ENCODE data around the gene PTPRH.

PTPRH gene

DNA sequence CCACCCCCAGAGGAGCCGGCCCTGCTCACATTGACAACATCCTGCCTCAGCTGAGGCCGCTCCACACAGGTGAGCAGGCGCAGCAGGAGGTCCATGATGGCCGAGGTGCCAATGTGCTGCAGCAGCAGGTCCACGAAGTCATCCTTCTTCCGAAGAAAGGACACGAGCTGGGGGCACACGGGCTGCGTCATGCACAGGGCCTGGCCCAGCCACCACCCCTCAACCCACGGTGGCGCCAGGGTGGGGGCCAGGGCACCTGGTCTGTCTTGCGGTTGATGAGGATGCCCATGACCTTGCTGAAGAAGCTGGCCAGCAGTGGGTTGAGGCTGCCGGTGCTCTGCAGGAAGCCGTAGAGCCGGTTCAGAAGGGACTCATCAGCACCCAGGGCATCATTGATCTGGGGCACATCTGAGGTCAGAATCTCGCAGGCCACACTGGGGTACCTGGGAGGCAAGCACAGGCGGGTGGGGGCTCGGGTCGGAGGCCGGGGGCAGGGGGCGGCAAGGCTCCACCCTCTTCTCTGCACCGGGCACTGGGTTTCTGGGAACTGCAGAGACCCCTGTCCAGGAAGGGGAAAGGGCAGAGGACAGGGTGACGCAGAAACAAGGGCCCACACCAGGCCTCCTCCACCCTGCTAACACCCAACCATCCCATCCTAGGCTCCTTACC is 36.1 kb upstream of the PTPRH start:
- no peak for DNase-seq (ENCODE audit: low read depth in 2 of 2)

DNA sequence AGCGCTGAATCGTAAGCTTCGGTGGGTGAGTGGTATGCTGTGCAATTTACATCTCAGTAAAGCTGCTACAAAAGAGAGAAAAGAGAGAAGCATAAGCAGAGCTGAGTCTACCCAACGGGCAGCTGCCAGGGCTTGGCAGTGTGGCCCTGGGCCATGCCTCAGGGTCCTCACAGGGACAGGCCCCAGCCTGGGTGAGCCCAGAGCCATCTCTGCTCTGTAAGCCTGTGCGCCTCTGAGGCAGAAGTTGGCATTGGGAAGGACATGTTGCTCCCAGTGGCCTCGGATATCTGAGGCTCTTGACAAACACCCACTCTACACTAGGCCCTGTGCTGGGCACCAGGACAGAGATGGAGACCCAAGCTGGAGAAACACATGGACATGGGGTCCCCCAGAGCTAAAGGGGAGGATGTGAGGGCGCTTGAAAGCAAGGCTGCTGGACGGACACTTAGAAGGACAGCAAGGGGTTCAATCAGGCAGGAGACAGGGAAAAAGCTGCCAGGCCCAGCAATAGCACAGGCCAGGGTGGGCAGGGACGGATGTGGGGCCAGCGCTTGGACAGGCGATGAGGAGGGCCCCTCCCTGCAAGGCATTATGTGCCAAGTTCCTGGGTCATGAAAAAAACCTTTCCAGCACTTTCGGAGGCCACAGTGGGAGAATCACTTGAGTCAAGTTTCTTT is 34.8 kb upstream of the PTPRH start:
- no peak for DNase-seq (ENCODE audit: low read depth in 2 of 2)

DNA sequence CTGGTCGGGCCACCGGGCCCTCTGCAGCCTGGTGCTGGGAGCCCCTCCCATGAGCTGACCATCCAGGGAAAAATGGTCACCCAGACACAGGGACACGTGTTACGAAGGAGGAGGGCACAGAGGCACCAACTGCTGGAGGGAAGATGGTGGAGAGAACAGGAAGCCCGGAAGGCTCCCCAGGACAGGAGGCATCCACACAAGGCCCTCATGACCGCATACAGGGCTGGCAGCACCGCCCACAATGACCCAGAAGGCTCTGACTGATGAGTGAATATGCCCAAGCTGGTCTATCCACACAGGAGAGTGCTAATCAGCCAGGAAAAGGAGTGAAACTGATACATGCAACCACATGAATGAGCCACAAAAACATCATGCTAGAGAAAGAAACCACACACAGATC is 33.2 kb upstream of the PTPRH start:
- no peak for DNase-seq (ENCODE audit: low read depth in 2 of 2)

DNA sequence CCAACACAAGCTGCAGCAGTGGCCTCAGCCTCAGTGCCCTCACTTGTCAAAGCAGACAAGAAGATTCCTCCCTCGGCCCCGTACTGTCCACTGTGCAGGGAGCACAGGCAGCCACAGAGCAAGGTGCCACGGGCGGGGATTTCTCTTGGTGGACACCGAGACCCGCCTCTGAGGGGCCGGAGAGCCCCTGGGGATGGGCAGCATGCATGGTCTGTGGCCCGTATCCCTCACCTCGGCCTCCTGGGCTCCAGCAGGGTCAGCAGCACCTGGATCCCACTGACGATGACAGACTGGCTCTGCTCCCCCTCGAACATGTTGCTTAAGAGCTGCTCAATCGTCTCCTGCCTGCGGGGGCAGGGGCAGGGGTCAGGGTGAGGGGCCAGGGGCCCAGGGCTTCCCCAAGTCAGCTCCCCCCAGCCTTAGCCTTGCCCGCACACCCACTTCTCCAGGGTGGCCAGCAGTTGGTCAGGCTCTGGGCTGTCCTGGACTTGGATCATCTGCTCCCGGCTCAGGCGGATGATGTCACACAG is 32.7 kb upstream of the PTPRH start:
- DNase-seq (ENCODE audit: low read depth in 2 of 2), result no peak

DNA sequence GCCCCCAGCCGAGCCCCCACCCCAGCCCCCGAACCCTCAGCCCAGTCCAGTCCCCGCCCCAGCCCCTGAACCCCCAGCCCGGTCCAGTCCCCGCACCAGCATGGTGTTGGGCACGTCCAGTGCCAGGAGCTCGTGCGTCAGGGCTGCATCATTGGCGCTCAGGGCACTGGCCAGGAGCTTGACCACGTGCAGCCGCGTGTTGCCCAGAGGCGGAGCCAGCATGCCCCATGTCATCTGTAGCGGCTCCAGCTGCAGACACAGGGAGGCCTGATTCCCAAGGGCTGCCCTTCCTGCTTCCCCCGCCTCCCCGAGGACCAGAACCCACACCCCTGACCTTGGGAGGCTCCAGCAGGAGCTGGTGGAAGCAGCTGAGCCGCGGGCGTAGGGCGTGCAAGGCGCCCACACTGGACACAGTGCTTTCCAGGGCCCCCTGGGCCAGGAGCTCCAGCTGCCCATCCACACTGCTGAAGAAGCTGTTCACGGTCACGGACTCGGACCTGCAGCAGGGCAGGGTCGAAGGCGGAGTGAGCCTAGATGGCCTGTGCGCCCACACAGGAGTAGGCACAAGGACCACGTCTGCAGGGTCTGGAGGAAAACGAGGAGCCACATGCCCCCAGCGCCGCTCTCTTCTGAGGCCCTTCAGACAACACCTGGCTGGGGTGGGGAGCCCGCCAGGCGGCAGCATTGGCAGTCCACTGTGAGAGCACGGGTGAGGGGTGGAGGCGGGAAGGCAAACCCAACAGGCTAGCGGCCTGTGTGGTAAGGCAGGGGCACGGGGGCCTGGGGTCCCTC is 32.0 kb upstream of the PTPRH start:
- no peak for DNase-seq (ENCODE audit: low read depth in 2 of 2)

DNA sequence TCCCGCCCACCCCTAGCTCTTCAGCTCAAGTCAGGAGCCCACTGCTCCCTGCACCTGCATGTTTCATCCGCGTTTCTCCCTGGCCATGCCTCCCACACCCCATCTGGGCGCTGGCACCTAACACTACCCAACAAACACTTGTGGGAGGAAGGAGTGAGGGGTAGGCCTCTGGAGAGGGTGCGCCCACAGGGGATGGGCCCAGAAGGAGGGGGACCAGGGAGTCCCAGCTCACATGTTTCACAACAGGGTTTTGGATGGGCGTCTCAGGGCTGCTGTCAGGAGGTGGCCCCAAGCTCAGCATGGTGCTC is 31.4 kb upstream of the PTPRH start:
- no peak for DNase-seq (ENCODE audit: low read depth in 2 of 2)

DNA sequence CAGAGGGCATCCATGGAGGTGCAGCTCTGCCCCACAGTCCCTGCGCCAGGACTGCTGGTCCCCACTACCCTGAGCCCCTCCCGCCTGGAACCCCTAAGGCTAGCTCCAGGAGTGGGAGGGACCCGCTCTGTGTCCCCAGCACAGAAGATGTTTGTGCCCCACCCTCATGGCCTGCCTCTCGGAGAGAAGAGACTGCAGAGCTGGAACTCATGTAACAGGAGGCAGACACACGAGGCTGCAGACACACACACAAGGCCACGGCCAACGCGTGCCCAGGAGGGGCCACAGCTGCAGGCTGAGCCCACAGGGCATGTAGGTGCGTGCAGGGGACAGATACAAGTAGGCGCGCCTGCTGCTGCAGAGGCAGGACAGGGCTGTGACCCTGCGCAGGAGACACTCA is 29.7 kb upstream of the PTPRH start:
- DNase-seq (ENCODE audit: low read depth in 2 of 2), result no peak

DNA sequence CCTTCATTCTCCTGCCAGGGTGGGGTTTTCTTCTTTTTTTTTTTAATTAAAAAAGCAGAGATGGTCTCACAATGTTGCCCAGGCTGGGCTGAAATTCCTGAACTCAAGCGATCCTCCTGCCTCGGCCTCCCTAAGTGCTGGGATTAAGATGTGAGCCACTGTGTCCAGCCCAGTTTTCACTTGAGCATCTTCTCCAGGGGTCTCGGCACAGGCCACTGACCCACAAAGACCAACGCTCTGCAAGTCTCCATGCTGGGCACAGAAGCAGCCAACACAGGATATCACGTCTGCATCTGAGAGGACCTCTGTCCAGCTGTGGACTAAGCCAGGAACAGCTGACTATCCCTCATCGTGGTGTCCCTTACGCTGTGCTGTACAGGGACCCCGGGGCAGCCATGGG is 28.7 kb upstream of the PTPRH start:
- DNase-seq (ENCODE audit: low read depth in 2 of 2), result no peak

DNA sequence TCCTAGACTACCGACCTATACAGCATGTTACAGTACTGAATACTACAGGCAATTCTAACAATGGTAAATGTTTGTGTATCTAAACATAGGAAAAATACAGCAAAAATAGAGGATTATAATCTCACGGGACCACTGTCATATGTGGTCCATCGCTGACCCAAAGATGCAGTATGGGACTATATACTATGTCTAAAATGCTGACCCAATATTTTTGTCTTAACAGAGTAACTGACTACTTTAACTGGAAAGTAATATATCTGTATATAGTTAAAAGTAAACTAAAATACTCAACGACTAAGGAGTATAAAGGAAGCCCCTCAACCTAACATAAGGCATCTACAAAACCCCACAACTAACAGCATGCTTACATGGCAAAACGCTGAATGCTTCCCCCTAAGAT is 23.7 kb upstream of the PTPRH start:
- no peak for DNase-seq (ENCODE audit: low read depth in 2 of 2)

DNA sequence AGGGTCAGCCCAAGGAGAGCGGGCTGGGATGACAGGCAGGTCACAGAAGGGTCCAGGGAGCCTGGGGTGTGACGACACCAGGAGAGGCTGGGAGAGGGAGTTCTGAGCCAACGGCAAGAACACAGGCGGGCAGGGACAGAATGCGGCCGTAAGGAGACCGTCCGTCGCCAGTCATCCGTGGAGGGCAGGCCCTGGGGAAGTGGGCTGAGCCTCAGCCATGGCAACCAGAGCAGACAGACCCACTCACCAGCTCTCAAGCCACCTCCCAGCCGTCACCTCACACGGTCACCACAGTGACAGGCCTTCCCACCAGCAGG is 22.9 kb upstream of the PTPRH start:
- DNase-seq (ENCODE audit: low read depth in 2 of 2), result no peak

DNA sequence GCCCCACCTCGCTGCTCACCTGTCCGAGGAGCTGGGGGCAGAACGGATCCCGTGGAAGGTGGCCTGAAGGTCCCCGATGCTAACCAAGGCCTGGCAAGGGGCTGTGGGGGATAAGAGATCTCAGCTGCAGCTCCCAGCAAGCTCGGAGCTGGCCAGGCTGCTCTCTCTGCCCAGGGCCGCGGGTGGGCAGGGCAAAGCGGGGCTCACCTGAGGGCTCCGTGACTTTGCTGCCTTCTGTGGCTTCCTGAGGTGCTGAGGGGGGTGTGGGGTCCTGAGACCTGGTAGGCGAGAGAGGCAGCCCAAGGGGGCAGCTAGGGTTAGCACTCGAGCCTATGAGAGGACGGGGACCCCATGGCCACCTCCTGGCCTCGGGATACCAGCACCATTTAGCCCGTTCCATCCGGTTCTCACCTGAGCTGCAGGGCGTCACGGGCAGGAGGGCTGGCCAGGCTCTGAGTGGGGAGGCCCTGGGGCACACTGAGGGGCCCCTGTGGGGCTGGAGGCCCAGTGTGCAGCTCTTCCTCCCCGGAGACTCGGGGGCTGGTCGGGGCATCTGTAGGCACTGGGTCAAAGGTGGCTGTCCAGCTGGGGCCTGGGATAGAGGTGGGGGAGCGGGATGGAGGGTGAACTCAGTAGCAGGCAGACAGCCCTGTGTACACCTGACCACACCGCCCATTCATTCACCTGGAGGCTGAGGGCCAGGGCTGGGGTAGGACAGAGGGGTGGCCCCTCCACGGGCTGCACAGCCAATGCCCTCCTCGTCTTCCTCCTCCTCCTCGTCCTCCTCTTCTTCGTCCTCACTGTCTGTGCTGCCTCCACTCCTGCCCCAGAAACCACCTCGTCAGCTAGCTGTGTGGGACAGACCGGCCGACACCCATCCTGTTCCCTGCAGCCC is 22.3 kb upstream of the PTPRH start:
- no peak for DNase-seq (ENCODE audit: low read depth in 2 of 2)

DNA sequence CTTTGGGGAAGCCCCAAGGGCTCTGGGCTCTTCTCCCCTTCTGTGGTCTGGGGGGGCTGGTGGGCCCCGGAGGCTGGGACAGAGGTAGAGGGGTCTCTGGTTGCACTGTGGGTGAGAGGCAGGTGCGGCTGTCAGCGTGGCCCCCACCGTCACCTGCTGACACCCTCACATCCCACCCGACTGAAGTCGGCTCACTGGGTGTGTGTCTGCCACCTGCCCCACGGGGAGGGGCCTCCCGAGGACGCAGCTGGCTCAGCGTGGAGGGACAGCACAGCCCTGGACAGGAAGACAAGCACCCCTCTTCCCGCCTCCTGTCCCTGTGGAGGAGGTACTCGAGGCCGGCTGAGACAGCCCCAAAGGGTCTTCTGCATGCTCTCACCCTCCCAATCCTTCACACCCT is 21.5 kb upstream of the PTPRH start:
- no peak for DNase-seq (ENCODE audit: low read depth in 2 of 2)

DNA sequence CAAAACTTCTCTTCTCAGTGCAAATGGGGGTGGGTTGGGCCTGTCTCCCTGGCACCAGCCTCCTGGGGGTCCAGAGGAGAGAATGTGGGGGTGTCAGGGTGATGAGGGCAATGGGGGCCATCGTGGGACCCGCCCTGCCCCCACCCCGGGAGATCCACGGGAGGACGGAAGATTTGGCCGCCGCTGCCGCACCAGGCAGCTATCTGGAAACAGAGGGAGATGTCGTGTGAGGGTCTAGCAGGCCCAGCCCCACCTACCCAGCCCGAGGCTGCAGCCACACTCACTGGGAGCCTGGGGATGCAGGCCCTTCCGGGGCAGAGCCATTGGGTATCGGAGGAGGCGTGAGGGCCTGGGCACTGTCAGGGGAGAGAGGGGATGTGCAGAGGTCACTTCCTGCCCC is 21.0 kb upstream of the PTPRH start:
- DNase-seq (ENCODE audit: low read depth in 2 of 2), result no peak

DNA sequence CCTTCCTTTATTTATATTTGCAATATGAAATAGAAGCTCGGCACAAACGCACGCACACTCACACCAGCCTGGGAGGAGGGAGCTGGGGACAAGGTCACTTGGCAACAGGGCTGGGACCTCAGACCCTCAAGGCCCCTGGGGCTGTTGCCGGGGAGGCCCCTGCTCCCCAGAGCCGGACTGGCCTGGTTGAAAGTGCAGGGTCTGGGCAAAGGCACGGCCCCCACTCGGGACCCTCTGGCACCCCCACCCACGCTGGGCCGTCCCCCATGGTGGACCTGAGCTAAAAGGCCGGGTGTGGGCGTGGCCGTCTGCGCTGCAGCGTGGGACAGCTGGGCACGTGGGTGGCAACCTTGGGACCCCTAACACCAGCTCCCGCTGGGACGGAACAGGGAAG is 20.5 kb upstream of the PTPRH start:
- no peak for DNase-seq (ENCODE audit: low read depth in 2 of 2)

DNA sequence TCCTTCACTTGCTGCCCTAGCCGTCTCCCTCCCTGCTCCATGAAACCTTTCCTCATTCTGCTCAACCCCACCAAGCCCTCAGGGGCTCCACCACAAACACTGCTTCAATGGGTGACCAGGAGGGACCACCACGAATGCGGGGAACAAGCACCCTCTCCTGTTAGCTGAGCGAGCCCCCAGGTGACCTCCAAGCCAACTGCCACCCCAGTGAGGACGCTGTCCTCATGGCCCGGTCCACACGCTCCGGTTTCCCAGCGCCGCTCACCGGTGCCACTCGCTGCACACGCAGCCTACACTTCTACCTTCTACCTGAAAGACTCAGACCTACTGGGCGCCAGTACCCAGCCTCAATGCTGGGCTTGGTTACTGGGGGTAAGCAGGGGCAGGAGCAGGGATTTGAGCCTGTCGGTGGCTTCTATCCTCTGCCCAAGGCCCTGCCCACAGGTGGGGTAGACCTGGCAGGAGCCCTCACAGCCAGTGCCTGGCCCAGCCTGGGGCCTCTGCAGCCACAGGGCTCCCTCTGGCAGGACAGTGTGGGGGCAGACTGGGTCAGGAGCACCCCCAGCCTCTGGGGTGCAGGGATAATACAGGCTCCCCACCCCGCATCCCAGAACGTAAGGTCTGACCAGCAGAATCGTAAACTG is 20.0 kb upstream of the PTPRH start:
- no peak for DNase-seq (ENCODE audit: low read depth in 2 of 2)

DNA sequence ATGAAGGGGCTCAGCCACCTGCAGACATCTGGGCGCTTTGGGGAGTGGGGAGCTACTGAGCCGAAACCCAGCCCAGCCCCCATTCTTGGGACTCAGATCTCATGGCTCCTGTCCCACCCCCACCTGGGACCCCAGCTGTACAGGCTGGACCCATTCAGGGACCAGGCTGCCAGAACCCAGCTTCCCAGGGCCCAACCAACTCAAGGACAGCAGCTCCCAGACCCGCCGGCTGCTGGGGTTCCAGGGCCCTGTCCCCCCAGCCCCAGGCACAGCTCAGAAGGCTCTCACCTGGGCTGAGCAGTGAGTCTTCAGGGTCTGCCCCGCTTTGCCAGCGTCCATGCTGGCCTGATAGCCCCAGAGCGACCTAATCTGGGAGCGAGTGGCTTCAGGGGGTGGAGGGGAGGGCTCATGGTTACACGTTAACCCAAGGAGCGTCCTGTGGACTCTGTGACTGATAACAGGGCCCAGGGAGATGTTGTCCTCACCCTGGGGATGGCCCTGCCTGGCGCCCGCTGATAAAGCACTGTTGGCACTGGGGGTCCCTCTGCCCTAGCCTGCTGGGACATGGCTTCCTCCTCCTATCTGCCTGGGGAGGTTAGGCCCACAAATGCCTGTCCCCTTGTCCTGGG is 19.2 kb upstream of the PTPRH start, which contains the start of gene TMEM86B:
Gene TMEM86B (minus strand): TSS at position 361 of the 629 bp plus-strand sequence. CDS start 22 bp downstream, at position 339.
- DNase-seq (ENCODE audit: low read depth in 2 of 2), result no peak

DNA sequence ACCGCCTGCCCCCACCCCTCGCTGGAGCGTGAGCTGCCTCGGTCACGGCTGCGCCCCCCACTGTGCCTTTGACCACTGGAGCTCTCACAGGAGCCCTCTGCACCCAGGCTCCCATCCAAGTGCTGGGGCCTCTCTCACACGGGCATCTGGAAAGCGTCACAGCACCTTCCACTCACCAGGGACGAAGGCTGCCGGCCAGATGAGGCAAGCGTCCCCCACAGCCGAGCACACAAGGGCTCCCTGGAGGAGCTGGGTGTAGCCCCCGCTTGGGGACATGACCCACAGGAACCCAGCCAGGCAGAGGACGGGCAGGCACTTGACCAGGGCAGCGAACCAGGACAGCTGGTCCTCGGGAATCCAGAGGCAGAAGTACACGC is 18.7 kb upstream of the PTPRH start:
- no peak for DNase-seq (ENCODE audit: low read depth in 2 of 2)

DNA sequence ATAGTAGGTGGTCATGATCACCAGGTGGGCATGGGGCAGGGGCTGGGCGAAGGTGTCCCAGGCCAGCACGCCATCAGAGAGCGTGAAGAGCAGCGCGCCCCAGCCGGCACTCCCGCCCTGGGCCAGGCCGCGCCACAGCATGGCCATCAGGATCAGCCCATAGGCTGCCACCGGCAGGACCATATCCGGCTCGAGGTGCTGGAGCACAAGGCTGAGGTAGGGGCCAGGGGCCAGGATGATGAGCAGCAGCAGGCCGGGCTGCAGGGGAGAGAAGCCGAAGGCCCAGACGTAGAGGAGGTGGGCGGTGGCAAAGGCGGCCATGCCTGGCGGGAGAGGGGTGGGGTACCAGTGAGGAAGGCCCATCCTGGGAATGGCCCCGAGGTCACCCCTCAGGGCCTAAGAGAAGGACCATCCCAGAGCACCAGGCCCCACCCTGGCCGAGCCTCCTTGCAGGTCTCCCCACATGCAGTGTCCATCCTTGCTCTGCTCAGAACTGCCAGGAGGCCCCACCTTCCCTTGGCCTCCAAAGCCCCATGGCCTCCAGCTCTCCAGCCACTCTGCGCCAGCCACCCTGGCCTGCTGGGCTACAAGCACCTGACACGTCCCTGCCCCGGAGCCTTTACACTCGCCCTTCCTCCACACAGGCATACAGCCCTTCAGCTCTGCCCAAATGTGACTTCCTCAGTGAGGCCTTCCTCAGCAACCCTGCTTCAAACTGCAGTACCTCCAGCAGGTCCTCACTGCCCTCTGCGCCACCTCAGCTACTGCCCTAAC is 18.1 kb upstream of the PTPRH start:
- no peak for DNase-seq (ENCODE audit: low read depth in 2 of 2)

DNA sequence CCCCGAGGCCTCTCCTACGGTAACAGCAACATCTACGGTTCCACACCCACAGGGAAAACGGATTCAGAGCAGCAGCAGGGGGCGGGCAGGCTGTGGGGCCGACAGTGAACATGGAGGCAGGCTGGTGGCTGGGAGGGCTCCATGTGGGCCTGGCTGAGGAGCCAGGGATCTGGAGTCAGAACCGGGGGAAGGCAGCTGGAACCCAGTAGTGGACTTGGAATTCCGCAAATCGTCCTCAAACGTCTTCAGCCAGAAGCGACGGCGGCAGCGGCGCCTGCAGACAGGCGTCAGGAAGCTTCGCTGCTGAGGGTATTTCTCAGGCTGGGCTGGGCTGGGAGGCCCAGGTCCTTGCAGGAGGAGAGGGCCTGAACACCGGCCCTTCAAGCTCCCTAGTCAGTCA is 17.5 kb upstream of the PTPRH start:
- DNase-seq (ENCODE audit: low read depth in 2 of 2), result no peak

DNA sequence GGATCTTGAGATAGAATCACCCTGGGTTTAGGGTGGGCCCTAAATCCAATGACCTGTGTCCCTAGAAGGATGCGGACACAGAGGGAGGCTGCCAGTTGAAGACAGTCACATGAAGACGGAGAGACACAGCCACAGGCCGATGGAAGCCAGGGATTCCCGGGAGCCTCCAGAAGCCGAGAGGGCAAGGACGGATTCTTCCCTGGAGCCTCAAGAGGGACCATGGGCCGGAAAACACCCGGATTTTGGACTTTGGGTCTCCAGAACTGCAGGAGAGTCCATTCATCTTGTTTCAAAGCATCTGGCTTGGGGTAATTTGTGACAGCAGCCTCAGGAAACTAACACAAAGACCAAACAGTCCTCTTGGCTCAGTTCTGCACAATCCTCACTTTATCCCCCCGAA is 17.0 kb upstream of the PTPRH start:
- DNase-seq (ENCODE audit: low read depth in 2 of 2), result no peak
